Fibroblast of villous mesenchyme (primary cell): ENCODE data around the gene ITGA4. TPM values are rescaled to one million over a fixed set of nuclear protein-coding genes. Genes with fewer than 3 reads are reported as not detected.

Experiments
- DNase-seq: peaks from one replicate; pipeline ENCODE4 v3.0.0-alpha.2; 2010; ENCODE audit warnings: low read depth
- H3K4me3 ChIP-seq: 2 replicates; pipeline ENCODE4 v1.5.1; 2011; ENCODE audit warnings: low read depth, mild to moderate bottlenecking, low read length
- total RNA-seq: library from RNA; depleted of rRNA; stranded (reverse); fragments of >200 nt; gene quantifications from 2 replicates; pipeline ENCODE4 v1.2.3, GENCODE V29; 2012
- TF ChIP-seq, protein P1 (sequence below): IDR thresholded peaks from 2 replicates; pipeline ENCODE4 v1.5.1; 2012; ENCODE audit warnings: low read depth, mild to moderate bottlenecking, low read length; ENCODE audit not compliant: insufficient read depth

Gene ITGA4
- total RNA-seq, 1 donor = 132 TPM

DNA sequence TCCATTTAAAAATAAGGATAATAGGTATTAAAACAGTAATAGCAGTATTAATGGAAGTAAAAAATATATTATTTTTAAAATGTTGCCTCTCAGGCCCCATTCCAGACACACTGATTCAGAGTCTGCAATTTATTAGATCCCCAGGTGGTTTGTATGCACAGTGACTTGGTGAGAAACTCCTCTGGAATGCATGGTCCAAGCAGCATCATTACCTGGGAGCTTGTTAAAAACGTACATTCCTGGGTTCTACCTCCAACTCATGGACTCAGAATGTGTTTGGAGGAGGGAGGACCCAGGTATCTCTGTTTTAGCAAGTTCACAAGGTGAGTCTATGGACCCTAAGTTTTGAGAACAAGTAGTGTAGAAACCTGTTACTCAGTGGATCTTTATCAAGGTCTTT lies 95.6 kb downstream of the ITGA4 start:
- H3K4me3 ChIP-seq = no peak overlapping the region
- no peak for DNase-seq
- TF ChIP-seq, protein P1, sequence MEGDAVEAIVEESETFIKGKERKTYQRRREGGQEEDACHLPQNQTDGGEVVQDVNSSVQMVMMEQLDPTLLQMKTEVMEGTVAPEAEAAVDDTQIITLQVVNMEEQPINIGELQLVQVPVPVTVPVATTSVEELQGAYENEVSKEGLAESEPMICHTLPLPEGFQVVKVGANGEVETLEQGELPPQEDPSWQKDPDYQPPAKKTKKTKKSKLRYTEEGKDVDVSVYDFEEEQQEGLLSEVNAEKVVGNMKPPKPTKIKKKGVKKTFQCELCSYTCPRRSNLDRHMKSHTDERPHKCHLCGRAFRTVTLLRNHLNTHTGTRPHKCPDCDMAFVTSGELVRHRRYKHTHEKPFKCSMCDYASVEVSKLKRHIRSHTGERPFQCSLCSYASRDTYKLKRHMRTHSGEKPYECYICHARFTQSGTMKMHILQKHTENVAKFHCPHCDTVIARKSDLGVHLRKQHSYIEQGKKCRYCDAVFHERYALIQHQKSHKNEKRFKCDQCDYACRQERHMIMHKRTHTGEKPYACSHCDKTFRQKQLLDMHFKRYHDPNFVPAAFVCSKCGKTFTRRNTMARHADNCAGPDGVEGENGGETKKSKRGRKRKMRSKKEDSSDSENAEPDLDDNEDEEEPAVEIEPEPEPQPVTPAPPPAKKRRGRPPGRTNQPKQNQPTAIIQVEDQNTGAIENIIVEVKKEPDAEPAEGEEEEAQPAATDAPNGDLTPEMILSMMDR = no peak

DNA sequence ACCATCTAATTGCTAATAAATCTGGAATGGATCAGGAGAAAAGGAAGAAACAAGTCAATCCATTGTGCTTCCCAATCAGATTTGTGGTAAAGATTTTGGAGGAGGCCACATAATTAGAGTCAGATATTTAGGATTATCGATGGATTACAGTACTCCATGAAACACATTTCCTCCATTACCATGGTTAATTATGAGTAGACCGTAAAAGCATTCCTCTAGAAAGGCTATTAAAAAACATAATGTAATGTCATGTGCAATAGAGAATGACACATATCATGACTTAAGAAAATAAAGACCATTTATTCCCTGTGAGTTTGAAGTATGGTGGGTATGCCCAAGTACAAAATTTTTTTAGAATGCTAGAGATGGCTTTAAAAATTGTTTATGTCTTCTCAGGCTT lies 96.1 kb downstream of the ITGA4 start:
- no peak for DNase-seq
- TF ChIP-seq, protein P1 = no peak

DNA sequence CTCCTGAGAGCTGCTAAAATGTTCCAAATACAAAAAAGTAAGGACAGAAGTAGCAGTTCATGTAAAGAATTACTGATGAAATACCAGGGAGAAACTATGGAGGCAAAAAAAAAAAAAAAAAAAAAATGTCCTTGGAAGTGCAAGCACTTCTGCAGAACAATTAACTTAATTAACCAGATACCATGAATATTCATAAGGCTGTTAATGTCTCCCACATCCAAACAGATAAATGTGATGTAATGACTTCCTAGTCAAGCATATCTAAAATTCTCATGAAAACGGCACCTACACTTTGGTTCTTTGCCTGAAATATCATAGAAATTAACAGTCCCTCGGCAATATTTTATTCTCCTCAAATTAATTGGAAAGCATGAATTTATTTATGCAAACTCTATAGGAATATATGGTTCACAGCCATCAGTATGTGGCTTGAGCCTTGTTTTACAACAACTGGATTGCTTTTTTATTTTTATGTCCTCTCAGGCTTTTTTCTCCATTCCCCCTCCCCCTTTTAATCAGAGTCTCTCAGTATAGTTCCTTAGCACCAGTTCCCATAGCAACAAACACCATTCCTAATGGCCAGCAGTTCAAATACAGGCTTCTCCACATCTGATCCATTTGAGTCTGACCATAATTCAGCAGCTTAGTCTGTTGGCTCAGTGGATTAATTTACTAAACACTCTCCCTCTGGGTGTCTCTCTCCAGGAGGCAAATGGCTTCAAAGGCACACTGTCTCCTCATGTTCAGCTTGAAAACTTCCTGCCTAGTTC lies 97.1 kb downstream of the ITGA4 start:
- no peak for DNase-seq
- TF ChIP-seq, protein P1 = no peak
- H3K4me3 ChIP-seq = no peak overlapping the region

More for the DNA sequence above, 96.1 kb downstream of the ITGA4 start:
- H3K4me3 ChIP-seq = no peak overlapping the region

DNA sequence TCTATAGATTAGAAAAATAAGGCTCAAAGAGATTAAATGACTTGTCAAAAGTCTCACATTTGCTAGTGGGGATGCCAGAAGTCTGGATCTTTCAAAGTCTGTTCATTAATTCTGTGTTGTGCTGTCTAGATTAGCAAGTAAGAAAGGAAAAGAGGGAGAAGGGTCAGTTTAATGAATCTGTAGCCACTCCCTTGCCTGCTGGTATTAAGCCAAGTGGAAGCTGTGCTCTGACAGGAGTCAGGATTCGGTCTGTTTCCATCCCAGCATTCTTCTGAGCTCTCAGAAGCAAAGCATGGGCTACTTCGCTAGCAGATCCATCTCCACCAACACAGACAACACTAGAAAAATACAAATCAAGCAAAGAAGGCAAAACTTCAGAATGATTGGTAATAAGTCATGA lies 101.2 kb downstream of the ITGA4 start:
- no peak for DNase-seq
- no peak overlapping the region for H3K4me3 ChIP-seq
- TF ChIP-seq, protein P1 = no peak

DNA sequence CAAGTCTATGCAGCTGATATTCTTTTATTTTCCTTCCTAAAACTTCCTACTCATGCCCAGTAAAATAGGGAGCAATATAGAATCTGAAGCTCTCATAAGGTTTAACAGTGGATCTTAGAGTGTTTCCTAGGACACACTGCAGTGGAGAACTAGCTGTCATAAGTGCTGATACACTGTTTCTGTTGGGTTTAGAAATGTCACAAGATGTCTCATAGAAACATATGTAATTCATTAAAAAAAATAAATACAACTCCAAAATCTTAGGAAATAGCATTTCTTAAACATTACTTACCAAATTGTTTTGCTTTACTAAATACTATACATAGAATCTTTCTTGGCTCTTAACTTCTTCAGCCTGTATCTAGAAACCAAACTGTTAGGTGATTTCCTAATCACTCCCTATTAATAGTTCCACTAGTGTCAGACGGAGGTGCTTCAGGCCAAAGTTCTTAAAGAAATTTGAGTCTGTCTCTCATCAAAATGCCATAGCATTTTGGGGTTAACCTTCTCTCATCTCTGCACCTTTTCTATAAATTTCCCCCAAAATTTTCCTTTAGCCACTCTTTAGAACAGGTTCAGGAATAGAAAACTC lies 106.0 kb downstream of the ITGA4 start:
- TF ChIP-seq, protein P1 = no peak
- peak; percentile 25 for DNase-seq
- no peak overlapping the region for H3K4me3 ChIP-seq

DNA sequence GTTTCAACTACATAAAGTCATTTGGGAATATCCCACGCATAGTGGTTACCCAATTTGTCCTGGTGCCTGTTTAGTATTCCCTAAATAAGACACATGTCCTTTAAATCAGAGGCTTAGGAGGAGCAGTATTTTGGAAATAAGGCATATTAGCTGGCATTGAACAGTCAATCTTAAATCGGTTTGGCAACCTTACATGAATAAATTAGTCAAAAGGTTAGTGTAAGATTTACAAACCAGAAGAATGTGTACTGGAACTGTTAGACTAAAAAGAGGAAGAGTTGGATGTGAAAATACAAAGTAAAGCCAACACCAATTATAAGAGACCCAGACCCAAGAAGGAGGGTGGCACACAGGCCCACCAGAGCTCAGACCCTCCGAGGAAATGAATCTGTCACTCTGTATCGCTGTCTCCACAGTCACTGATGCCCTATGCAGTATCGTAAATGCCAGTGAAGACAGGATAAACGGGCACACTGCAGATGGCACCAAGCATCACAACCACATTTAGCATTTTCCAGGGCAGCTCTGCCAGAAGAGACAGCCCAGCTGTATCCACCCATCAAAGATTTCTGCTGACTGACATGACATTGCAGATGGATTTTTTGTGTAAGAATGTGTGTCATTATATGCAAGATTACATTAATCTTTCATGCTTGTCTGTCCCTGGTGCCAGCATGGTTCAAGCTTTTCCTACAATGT lies 109.3 kb downstream of the ITGA4 start:
- DNase-seq = no peak
- no peak overlapping the region for H3K4me3 ChIP-seq

More for the DNA sequence above, 109.3 kb downstream of the ITGA4 start:
- TF ChIP-seq, protein P1 = no peak
